Measurements from ENCODE around the gene SYNJ1. TPM values are rescaled to one million over a fixed set of nuclear protein-coding genes. Genes with fewer than 3 reads are reported as not detected.
"Not testable (repeated sequence)": the region's sequence is repeated elsewhere in the genome, so short reads cannot be mapped to it uniquely, and the experiment has no call there.

The SYNJ1 gene
- polyA plus RNA-seq, 5 donors = 13.7 to 21.0 (median 17.9) TPM

DNA sequence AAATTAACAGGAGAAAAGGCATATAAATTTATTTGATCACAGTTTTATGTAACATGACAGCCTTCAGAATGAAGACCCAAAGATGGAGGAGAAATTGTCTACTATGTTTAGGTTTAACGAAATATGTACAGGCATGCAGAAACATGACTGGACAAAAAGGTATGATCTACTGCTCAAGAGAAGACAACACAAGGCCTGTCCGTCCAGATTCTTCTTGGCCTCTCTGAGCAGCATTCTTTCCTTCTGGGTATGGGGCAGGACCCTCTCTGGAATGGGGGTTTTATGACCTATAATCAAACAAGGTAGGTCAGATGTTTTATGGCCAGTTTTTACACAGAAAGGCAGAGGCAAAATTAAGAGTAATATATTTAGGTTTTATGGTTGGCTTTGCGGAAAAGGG is 13.5 kb upstream of the SYNJ1 start:
- no peak for DNase-seq

- no peak for DNase-seq
These were observed 12.1 kb upstream of the SYNJ1 start for GRCh38 chr21:32739946-32740345.

- not testable (repeated sequence) for DNase-seq
These were observed 8.3 kb upstream of the SYNJ1 start for GRCh38 chr21:32736083-32736482.

- DNase-seq = no peak
These were observed 7.7 kb upstream of the SYNJ1 start for GRCh38 chr21:32735524-32735923.

- no peak for DNase-seq
These were observed 6.3 kb upstream of the SYNJ1 start for GRCh38 chr21:32733990-32734613.

- no peak for DNase-seq
These were observed 5.5 kb upstream of the SYNJ1 start for GRCh38 chr21:32733356-32733755.

GRCh38 chr21:32732544-32732943 is 4.7 kb upstream of the SYNJ1 start:
- DNase-seq = no peak

DNA sequence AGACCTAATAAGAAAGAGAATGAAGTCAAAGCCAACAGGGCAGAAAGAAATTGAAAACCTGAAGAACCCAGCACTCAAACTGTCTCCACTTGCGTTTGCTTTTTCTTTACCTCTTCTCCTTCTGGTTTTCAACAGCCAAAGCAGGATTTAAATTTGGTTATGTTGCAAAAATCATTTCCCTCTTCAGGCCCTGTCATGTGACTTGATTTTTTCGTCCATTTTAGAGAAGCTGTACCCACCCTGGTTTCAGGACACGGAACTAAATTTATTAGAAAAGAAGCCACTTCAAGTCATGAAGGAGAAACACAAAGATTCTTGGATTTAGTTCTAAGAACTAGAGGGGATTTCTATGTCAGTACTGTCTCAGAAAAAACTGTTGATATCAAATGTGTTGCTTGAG is 1.0 kb upstream of the SYNJ1 start:
- DNase-seq = no peak

GRCh38 chr21:32728456-32728839 is 635 bp upstream of the SYNJ1 start:
- DNase-seq = no peak

GRCh38 chr21:32726839-32727686 is 750 bp downstream of the SYNJ1 start:
- peak; percentile 35 to 40 for DNase-seq

- DNase-seq = no peak
These were observed 8.7 kb downstream of the SYNJ1 start for GRCh38 chr21:32719085-32719484.

DNA sequence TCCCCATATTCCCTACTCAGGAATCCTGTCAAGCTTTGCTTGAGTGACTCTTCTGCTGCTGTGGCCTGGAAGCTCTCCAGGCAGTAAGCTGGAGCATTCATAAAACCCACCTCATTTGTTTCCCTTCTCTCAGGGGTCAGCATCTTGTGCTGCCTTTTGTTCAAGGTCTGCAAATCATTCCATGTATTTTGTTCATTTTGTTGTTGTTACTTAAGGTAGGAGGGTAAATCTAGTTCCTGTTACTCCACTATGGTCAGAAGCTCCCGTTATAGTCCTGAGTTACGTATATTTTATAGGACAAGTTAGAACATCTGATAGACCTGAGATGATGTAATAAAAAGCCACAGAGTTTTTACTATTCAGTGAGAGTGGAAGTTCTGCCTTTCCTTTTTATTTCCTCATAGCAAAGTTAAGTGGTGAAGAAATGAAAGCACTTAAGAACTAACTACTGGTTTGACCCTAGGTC is 9.9 kb downstream of the SYNJ1 start:
- no peak for DNase-seq

DNA sequence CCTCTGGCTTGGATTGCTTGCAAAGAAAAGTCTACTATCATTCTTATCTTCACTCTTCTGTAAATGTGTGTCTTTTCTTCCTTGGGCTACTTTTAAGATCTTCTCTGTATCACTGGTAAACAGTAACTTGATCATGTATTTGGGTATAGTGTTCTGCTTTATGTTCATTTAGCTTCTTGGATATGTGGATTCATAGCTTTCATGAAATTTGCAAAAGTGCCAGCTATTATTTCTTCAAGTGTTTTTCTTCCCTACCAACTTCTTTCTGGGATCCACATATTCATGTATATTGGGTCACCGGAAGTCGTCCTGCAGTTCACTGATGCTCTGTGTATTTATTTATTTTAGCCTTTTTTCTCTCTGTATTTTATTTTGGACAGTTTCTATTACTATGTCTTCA is 11.3 kb downstream of the SYNJ1 start:
- DNase-seq = no peak

- no peak for DNase-seq
These were observed 14.1 kb downstream of the SYNJ1 start for GRCh38 chr21:32713726-32714125.

GRCh38 chr21:32712641-32713040 is 15.2 kb downstream of the SYNJ1 start:
- no peak for DNase-seq

DNA sequence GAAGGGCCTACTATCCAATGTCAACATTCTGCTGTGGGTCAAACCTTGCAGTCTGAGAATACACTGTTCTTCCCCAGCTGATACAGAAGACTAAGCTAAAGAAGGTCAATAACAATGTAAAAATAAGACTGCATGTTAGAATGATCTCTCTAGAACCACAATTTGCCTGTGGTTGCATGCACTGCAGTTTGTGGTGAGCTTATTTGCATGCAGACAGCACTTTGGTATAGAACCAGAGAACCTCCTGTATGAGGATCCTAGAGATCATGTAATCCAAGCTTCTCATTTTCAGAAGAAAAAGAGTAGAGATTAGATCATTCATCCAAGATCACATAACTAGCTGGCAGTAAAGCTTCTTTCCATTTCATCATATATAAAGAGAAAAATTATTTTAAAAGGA is 15.8 kb downstream of the SYNJ1 start:
- DNase-seq = no peak

- no peak for DNase-seq
These were observed 16.8 kb downstream of the SYNJ1 start for GRCh38 chr21:32710987-32711386.

DNA sequence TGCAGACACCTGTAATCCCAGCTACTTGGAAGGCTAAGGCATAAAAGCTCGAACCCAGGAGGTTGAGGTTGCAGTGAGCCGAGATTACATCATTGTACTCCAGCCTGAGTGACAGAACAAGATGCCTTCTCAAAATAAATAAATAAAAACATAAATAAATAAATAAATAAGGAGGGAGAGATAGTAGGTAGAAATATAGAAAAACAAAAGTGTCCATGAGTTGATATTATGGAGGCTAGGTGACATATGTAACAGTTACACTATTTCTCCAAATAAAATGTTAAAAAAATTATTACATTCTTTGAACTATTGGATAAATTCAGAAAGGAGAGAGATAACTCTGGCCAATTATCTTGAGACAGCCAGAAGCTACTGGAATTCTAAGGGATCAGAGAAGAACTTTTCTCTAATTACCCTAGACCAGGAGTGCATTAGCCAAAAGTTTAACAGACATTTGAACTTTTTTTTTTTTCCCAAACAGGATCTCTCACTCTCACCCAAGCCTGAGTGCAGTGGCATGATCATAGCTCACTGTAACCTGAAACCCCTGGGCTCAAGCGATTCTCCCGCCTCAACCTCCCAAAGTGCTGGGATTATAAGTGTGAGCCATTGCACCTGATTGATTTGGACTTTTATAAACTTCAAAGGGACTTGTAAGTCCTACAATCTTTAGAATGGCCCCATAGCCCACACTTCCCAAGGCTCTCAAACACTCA is 17.6 kb downstream of the SYNJ1 start:
- no peak for DNase-seq

DNA sequence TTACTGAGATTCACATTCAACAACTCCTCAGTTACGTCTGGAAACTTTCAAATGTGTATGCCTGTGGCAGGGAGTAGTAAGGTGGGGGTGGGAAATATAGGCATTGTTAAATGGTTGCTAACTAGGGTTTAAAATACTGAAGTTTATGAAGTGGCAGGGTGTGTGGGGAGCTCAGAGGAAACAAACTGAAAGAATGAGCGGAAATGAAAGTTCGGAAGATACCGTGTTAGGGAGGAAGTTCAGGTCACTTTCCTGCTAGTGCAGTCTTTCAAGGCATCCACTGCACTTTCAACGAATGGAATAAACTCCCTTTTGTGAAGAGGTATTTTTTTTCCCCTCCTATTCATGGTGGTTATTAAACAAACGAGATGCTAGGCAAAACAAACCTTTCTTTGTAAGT is 19.7 kb downstream of the SYNJ1 start:
- no peak for DNase-seq

GRCh38 chr21:32705901-32706300 is 21.9 kb downstream of the SYNJ1 start:
- DNase-seq = no peak

- DNase-seq = no peak
These were observed 22.7 kb downstream of the SYNJ1 start for GRCh38 chr21:32705139-32705538.

- DNase-seq = no peak
These were observed 25.1 kb downstream of the SYNJ1 start for GRCh38 chr21:32702702-32703101.
